H1 (cell line): ENCODE measurements around the gene MAN1A2. TPM values are rescaled to one million over a fixed set of nuclear protein-coding genes. Genes with fewer than 3 reads are reported as not detected.

Source experiments
- CTCF ChIA-PET: fragments of 300-600 bp; sonication (Branson Sonifier 250); formaldehyde crosslinking; loops from one replicate; lab custom pipeline; 2021; ENCODE audit not compliant: partially characterized antibody; lab: Charles Lee
- POLR2A ChIA-PET: fragments of 300-600 bp; sonication (Branson Sonifier 250); formaldehyde crosslinking; loops from one replicate; lab custom pipeline; 2021; ENCODE audit warnings: inconsistent platforms; ENCODE audit not compliant: partially characterized antibody; lab: Charles Lee
- DNase-seq, 2 experiments: peaks; one replicate each; pipeline versions ENCODE4 v3.0.0 to v3.0.0-alpha.2; 2010 to 2022; ENCODE audit warnings: low spot score in 2 of 2, low read depth in 1 of 2, mixed read lengths in 1 of 2
- FAIRE-seq: peaks from 2 replicates; lab custom pipeline; 2011; peaks lifted over from hg19 to GRCh38; lab: Jason Lieb, UNC
- H2AFZ ChIP-seq: 2 replicates; pipeline ENCODE4 v1.8.1; 2012; ENCODE audit warnings: low read length, inconsistent platforms
- H2AK5ac ChIP-seq: 2 replicates; pipeline ENCODE4 v1.6.1; 2013; ENCODE audit warnings: low read depth, low read length
- H2BK120ac ChIP-seq: replicated peaks from 2 replicates; pipeline ENCODE3; 2013; ENCODE audit warnings: low read depth, low read length, inconsistent platforms
- H2BK12ac ChIP-seq: 2 replicates; pipeline ENCODE4 v1.6.1; 2013; ENCODE audit warnings: low read depth, low read length
- H2BK15ac ChIP-seq: 2 replicates; pipeline ENCODE4 v1.6.1; 2013; ENCODE audit warnings: low read length
- H2BK20ac ChIP-seq: 2 replicates; pipeline ENCODE4 v1.6.1; 2013; ENCODE audit warnings: low read length
- H2BK5ac ChIP-seq: 2 replicates; pipeline ENCODE4 v1.6.1; 2013; ENCODE audit warnings: low read depth, low read length
- H3K14ac ChIP-seq: 2 replicates; pipeline ENCODE4 v1.6.1; 2013; ENCODE audit warnings: inconsistent platforms; ENCODE audit not compliant: insufficient read length
- H3K18ac ChIP-seq: 2 replicates; pipeline ENCODE4 v1.6.1; 2013; ENCODE audit warnings: low read length; ENCODE audit errors: extremely low read depth
- H3K23ac ChIP-seq: 2 replicates; pipeline ENCODE4 v1.6.1; 2013; ENCODE audit warnings: inconsistent platforms; ENCODE audit not compliant: insufficient read length
- H3K23me2 ChIP-seq: 2 replicates; pipeline ENCODE4 v1.6.1; 2013; ENCODE audit warnings: low read depth, low read length
- H3K27ac ChIP-seq: 2 replicates; pipeline ENCODE4 v1.6.1; 2011; ENCODE audit warnings: low read depth, low read length, inconsistent platforms
- H3K27me3 ChIP-seq, 4 experiments: replicated peaks in 1 of 4; 1 replicate in 1 of 4; 2 replicates in 3 of 4; pipeline versions ENCODE4 v1.6.1 to v1.8.1; 2011 to 2013; ENCODE audit warnings: low read length in 3 of 4, mild to moderate bottlenecking in 3 of 4, inconsistent platforms in 2 of 4, mixed read lengths in 2 of 4, moderate library complexity in 1 of 4; ENCODE audit not compliant: control insufficient read depth in 3 of 4, insufficient read depth in 3 of 4; ENCODE audit errors: extremely low read depth in 1 of 4
- H3K36me3 ChIP-seq, 4 experiments: 2 replicates each; pipeline versions ENCODE4 v1.6.1 to v1.8.1; 2011 to 2013; ENCODE audit warnings: mild to moderate bottlenecking in 4 of 4, low read length in 3 of 4, moderate library complexity in 2 of 4, control low read depth in 1 of 4, inconsistent platforms in 1 of 4; ENCODE audit not compliant: insufficient read depth in 4 of 4, control insufficient read depth in 2 of 4
- H3K4ac ChIP-seq: replicated peaks from 2 replicates; pipeline ENCODE3; 2013; ENCODE audit warnings: low read length, low read depth, mixed read lengths, inconsistent platforms; ENCODE audit not compliant: insufficient read length
- H3K4me1 ChIP-seq, 4 experiments: replicated peaks in 1 of 4; 1 replicate in 1 of 4; 2 replicates in 3 of 4; pipeline versions ENCODE4 v1.6.1 to v1.8.1; 2011 to 2013; ENCODE audit warnings: low read length in 3 of 4, inconsistent platforms in 2 of 4, mixed read lengths in 1 of 4; ENCODE audit not compliant: insufficient read depth in 4 of 4, control insufficient read depth in 3 of 4
- H3K4me2 ChIP-seq, 2 experiments: 2 replicates each; pipeline versions ENCODE4 v1.6.1 to v1.8.1; 2011 to 2013; ENCODE audit warnings: low read depth in 2 of 2, low read length in 2 of 2, control low read depth in 1 of 2, inconsistent platforms in 1 of 2, mild to moderate bottlenecking in 1 of 2; ENCODE audit not compliant: insufficient read depth in 1 of 2
- H3K4me3 ChIP-seq, 4 experiments: fragments of 200-600, 300-600 bp in 1 of 4; sonication (generic), shearing (Covaris generic), sonication (Bioruptor Twin) in 1 of 4; 2 replicates each; pipeline versions ENCODE4 v1.5.1 to v1.8.1; 2011 to 2016; ENCODE audit warnings: low read length in 4 of 4, low read depth in 3 of 4, control low read depth in 2 of 4, inconsistent platforms in 2 of 4, mild to moderate bottlenecking in 2 of 4, mixed read lengths in 1 of 4, moderate library complexity in 1 of 4; ENCODE audit not compliant: insufficient read depth in 2 of 4; ENCODE audit errors: extremely low read depth in 1 of 4
- H3K56ac ChIP-seq: replicated peaks from 2 replicates; pipeline ENCODE3; 2013; ENCODE audit warnings: low read depth, mild to moderate bottlenecking, mixed read lengths, low read length, inconsistent platforms; ENCODE audit not compliant: insufficient read length
- H3K79me1 ChIP-seq: 2 replicates; pipeline ENCODE4 v1.6.1; 2013; ENCODE audit warnings: low read depth, low read length, control low read depth
- H3K79me2 ChIP-seq, 2 experiments: 2 replicates each; pipeline versions ENCODE4 v1.6.1 to v1.8.1; 2012 to 2013; ENCODE audit warnings: low read length in 2 of 2, mild to moderate bottlenecking in 2 of 2, inconsistent platforms in 1 of 2; ENCODE audit not compliant: insufficient read depth in 2 of 2, control insufficient read depth in 1 of 2
- H3K9ac ChIP-seq, 4 experiments: replicated peaks in 1 of 4; 1 replicate in 1 of 4; 2 replicates in 3 of 4; pipeline versions ENCODE4 v1.6.1 to v1.8.1; 2011 to 2013; ENCODE audit warnings: low read depth in 3 of 4, low read length in 3 of 4, control low read depth in 2 of 4, mild to moderate bottlenecking in 2 of 4, moderate library complexity in 2 of 4, inconsistent platforms in 1 of 4; ENCODE audit errors: extremely low read depth in 1 of 4
- H3K9me3 ChIP-seq, 2 experiments: 2 replicates each; pipeline versions ENCODE4 v1.6.1 to v1.8.1; 2012 to 2013; ENCODE audit warnings: mild to moderate bottlenecking in 2 of 2, moderate library complexity in 2 of 2, control low read depth in 1 of 2, inconsistent platforms in 1 of 2, low read depth in 1 of 2, low read length in 1 of 2, mixed read lengths in 1 of 2; ENCODE audit not compliant: insufficient read depth in 2 of 2
- H4K20me1 ChIP-seq, 2 experiments: replicated peaks in 1 of 2; 2 replicates each; pipeline versions ENCODE3 to v1.8.1; 2011 to 2013; ENCODE audit warnings: inconsistent platforms in 2 of 2, low read length in 2 of 2, mild to moderate bottlenecking in 1 of 2; ENCODE audit not compliant: insufficient read depth in 2 of 2, control insufficient read depth in 1 of 2
- H4K5ac ChIP-seq: 2 replicates; pipeline ENCODE4 v1.6.1; 2013; ENCODE audit warnings: low read length, low read depth, mixed read lengths, inconsistent platforms; ENCODE audit not compliant: insufficient read length
- H4K8ac ChIP-seq: 2 replicates; pipeline ENCODE4 v1.8.0; 2013; ENCODE audit warnings: mild to moderate bottlenecking, moderate library complexity, low read length, inconsistent platforms; ENCODE audit not compliant: insufficient read depth; ENCODE audit errors: extremely low read depth
- H4K91ac ChIP-seq: replicated peaks from 2 replicates; pipeline ENCODE3; 2013; ENCODE audit warnings: low read length, mixed read lengths, inconsistent platforms; ENCODE audit not compliant: insufficient read length
- CREB1 ChIP-seq: IDR thresholded peaks from 2 replicates; pipeline ENCODE4 v1.6.1; 2012; ENCODE audit warnings: inconsistent platforms
- HDAC6 ChIP-seq: IDR thresholded peaks from one replicate; pipeline ENCODE4 v1.7.1; 2012; ENCODE audit warnings: low read depth, mild to moderate bottlenecking, inconsistent platforms, low read length, moderate library complexity
- JUND ChIP-seq: IDR thresholded peaks from 2 replicates; pipeline ENCODE4 v1.6.1; 2011; ENCODE audit warnings: mild to moderate bottlenecking, improper control_type of control experiment, low read length
- MAFK ChIP-seq: IDR thresholded peaks from 2 replicates; pipeline ENCODE4 v1.6.1; 2012; ENCODE audit warnings: low read depth, mild to moderate bottlenecking, improper control_type of control experiment, low read length
- NRF1 ChIP-seq: IDR thresholded peaks from 2 replicates; pipeline ENCODE4 v1.6.1; 2011; ENCODE audit warnings: mild to moderate bottlenecking, low read depth, low read length, improper control_type of control experiment
- POLR2AphosphoS5 ChIP-seq: IDR thresholded peaks from 2 replicates; pipeline ENCODE4 v1.6.1; 2011; ENCODE audit warnings: low read depth, low read length
- RXRA ChIP-seq: IDR thresholded peaks from 2 replicates; pipeline ENCODE4 v1.6.1; 2011; ENCODE audit warnings: low read depth, mild to moderate bottlenecking, low read length, moderate library complexity; ENCODE audit not compliant: insufficient read depth
- SP4 ChIP-seq: IDR thresholded peaks from 2 replicates; pipeline ENCODE4 v1.6.1; 2012; ENCODE audit warnings: low read length, inconsistent platforms
- TAF7 ChIP-seq: optimal IDR thresholded peaks from 2 replicates; pipeline ENCODE3; 2011; ENCODE audit warnings: low read depth, mild to moderate bottlenecking, inconsistent platforms, low read length, moderate library complexity, borderline replicate concordance
- TBP ChIP-seq: IDR thresholded peaks from 2 replicates; pipeline ENCODE4 v1.6.1; 2011; ENCODE audit warnings: low read depth, low read length, improper control_type of control experiment
- TCF12 ChIP-seq: IDR thresholded peaks from 2 replicates; pipeline ENCODE4 v1.6.1; 2011; ENCODE audit warnings: low read depth, mild to moderate bottlenecking, low read length
- ZNF274 ChIP-seq: IDR thresholded peaks from 2 replicates; pipeline ENCODE4 v1.7.0; 2012; ENCODE audit warnings: low read length, borderline replicate concordance; ENCODE audit errors: extremely low read depth
- WGBS, 2 experiments: shearing (Covaris generic) in 1 of 2; methylation state at CpG; one replicate each; pipeline versions ENCODE4 v1.1.6 to v1.1.7; 2013 to 2015; ENCODE audit warnings: low lambda C conversion rate in 2 of 2, mixed read lengths in 2 of 2, inconsistent platforms in 1 of 2, low coverage in 1 of 2, missing lambda C conversion rate in 1 of 2; ENCODE audit not compliant: insufficient replicate concordance in 2 of 2, insufficient coverage in 1 of 2, insufficient read length in 1 of 2; ENCODE audit errors: extremely low coverage in 1 of 2, missing lambda C conversion rate in 1 of 2; 5-methylcytosine and 5-hydroxymethylcytosine counted together
- polyA plus RNA-seq, 7 experiments: library from polyadenylated mRNA; depleted of rRNA in 3 of 7; stranded (reverse) in 5 of 7; unstranded in 2 of 7; fragments of >200 nt in 5 of 7; fragments of 200-250 nt in 2 of 7; gene quantifications; 1 replicate in 5 of 7; 2 replicates in 1 of 7; 4 replicates in 1 of 7; pipeline versions ENCODE4 v1.2.1 to v1.2.3, GENCODE V29; 2011 to 2013; ENCODE audit warnings: missing spikeins in 2 of 7, mixed read lengths in 2 of 7
- total RNA-seq: library from RNA; stranded (reverse); fragmentation: NEBNext Ultra II Directional; extraction: Animal tissue kit (Norgen Biotek cat#: 25700); gene quantifications from 2 replicates; pipeline ENCODE4 v1.2.1, GENCODE V29; 2021
- TF ChIP-seq, protein P1 (sequence below): IDR thresholded peaks from 2 replicates; pipeline ENCODE4 v1.6.1; 2011; ENCODE audit warnings: low read depth, mild to moderate bottlenecking, low read length; ENCODE audit not compliant: insufficient read depth

Gene MAN1A2
- total and polyA plus RNA-seq, 2 of the 8 experiments (the other 6 are each of a cell fraction or from before 2014, with no cell fraction given): 5.5 to 18.8 TPM

DNA sequence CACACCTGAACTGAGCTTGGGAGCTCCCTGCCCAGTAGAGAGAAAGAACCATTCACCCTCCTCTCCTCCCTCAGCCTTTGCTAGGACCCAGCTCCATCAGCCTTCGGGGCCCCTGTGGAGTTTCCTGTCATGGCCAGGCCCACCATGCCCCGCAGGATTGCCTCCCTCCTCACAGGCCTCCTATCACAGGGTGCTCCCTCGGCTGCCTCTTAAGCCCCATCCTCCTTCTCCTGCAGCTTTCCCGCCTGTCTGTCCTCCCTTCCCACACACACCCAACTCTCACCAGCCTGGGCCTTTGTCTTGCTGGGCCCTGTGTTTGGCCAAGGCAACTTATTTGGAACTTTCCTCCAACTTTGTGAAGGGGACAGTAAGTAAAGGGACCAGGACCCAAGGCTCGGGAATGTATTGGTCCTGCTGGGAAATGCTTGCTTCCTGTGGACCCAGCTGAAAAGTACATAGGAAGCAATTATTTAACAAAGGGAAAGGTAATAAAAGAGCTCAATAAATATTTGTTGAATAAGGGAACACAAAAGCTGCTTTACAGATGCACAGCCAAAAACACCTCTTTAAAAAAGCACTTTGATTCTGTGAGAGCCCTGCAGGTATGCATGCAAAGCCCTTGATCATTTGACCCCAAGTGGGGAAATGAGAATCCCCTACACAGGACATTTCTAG lies 207.0 kb downstream of the MAN1A2 start:
- peaks cover 0 to 9% (median 1%) of the 10 kb centered on the region in 4 experiments; a peak in 2 of 7 replicates for H3K4me1 ChIP-seq
- H2BK12ac ChIP-seq: no peak overlapping the region
- no peaks in the 10 kb centered on the region for H3K36me3 ChIP-seq
- no peaks in the 10 kb centered on the region; the same call in 1 of the 2 replicates for H3K23me2 ChIP-seq
- no peak for FAIRE-seq
- no peak overlapping the region for H3K27ac ChIP-seq
- peak overlapping the region; percentile 25 for H4K91ac ChIP-seq
- H4K5ac ChIP-seq: no peak overlapping the region
- no peak overlapping the region for H2BK15ac ChIP-seq
- no peak overlapping the region for H3K14ac ChIP-seq
- no peak overlapping the region for H3K56ac ChIP-seq
- no peak for DNase-seq
- no peak overlapping the region for H3K23ac ChIP-seq
- no peak overlapping the region for H2BK5ac ChIP-seq
- 81% methylated on average over 5 of the region's 5 CpGs; no CpG with 5 or more reads in 1 of the 2 experiments for WGBS, 2 experiments
- H3K9me3 ChIP-seq: no peaks in the 10 kb centered on the region
- no peak overlapping the region for H3K9ac ChIP-seq
- no peaks in the 10 kb centered on the region for H3K79me2 ChIP-seq
- TF ChIP-seq TCF12 (no peak), SP4 (no peak), TBP (no peak), TAF7 (no peak), ZNF274 (no peak), POLR2AphosphoS5 (no peak), MAFK (no peak), CREB1 (no peak), HDAC6 (no peak), RXRA (no peak), JUND (no peak), NRF1 (no peak)
- TF ChIP-seq, protein P1, sequence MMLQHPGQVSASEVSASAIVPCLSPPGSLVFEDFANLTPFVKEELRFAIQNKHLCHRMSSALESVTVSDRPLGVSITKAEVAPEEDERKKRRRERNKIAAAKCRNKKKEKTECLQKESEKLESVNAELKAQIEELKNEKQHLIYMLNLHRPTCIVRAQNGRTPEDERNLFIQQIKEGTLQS: no peak
- no peak overlapping the region for H2BK120ac ChIP-seq
- H3K4me3 ChIP-seq: 0 out of 8 replicates have a peak overlapping the region, but pooled peaks of 1 of the 4 experiments have one; percentile 1
- no peak overlapping the region for H2AK5ac ChIP-seq
- no peaks in the 10 kb centered on the region for H3K79me1 ChIP-seq
- H3K27me3 ChIP-seq: no peaks in the 10 kb centered on the region; a peak in 1 of 7 replicates
- H4K8ac ChIP-seq: no peak overlapping the region; the same call in 1 of the 2 replicates
- 0 out of 4 replicates have a peak overlapping the region, but pooled peaks of 1 of the 2 experiments have one; percentile 25 for H3K4me2 ChIP-seq
- no peaks in the 10 kb centered on the region for H4K20me1 ChIP-seq
- CTCF ChIA-PET: interaction anchor here (0.6 to 5.0 kb wide), 7 partner anchors 16 to 233 kb away, joined by 3 to 25 read pairs (median 5); no protein-coding TSS in a partner anchor
- POLR2A ChIA-PET: interaction anchor here (1.6 kb wide), 1 partner anchor 32 kb away, joined by 5 read pairs; no protein-coding TSS in a partner anchor
- H3K18ac ChIP-seq: no peak overlapping the region
- peak overlapping the region; percentile 74; the same call in 1 of the 2 replicates for H2AFZ ChIP-seq
- H3K4ac ChIP-seq: no peak overlapping the region
- no peak overlapping the region for H2BK20ac ChIP-seq
